Measurements from ENCODE around the gene PLA2G3. TPM values are rescaled to one million over a fixed set of nuclear protein-coding genes. Genes with fewer than 3 reads are reported as not detected.

PLA2G3 gene
- total and polyA plus RNA-seq, 12 donors = 0.09 TPM; not detected in 11

GRCh38 chr22:31184015-31184414 lies 43.7 kb upstream of the PLA2G3 start:
- no peak for DNase-seq
- Histone ChIP-seq H3K36me3 (replicated peaks in 1 of 2) (peaks cover 0 to 15% of the 10 kb centered on the region in 2 donors), H3K27ac (no peak overlapping the region), H3K9me3 (replicated peaks in 1 of 3) (no peaks in the 10 kb centered on the region), H3K27me3 (no peaks in the 10 kb centered on the region), H3K4me1 (replicated peaks in 1 of 2) (peaks cover 0 to 14% of the 10 kb centered on the region in 2 donors), H3K4me3 (no peak overlapping the region)
- TF ChIP-seq POLR2A (IDR thresholded peaks at IDR 0.05) = no peak
- TF ChIP-seq, protein P1, sequence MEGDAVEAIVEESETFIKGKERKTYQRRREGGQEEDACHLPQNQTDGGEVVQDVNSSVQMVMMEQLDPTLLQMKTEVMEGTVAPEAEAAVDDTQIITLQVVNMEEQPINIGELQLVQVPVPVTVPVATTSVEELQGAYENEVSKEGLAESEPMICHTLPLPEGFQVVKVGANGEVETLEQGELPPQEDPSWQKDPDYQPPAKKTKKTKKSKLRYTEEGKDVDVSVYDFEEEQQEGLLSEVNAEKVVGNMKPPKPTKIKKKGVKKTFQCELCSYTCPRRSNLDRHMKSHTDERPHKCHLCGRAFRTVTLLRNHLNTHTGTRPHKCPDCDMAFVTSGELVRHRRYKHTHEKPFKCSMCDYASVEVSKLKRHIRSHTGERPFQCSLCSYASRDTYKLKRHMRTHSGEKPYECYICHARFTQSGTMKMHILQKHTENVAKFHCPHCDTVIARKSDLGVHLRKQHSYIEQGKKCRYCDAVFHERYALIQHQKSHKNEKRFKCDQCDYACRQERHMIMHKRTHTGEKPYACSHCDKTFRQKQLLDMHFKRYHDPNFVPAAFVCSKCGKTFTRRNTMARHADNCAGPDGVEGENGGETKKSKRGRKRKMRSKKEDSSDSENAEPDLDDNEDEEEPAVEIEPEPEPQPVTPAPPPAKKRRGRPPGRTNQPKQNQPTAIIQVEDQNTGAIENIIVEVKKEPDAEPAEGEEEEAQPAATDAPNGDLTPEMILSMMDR (IDR thresholded peaks at IDR 0.05) = no peak
- 90 to 100% (median 94%) methylated on average over 2 to 30 of the region's 30 CpGs for WGBS, 4 donors
- intact Hi-C loops (cut with DNase I) = no loop called here

DNA sequence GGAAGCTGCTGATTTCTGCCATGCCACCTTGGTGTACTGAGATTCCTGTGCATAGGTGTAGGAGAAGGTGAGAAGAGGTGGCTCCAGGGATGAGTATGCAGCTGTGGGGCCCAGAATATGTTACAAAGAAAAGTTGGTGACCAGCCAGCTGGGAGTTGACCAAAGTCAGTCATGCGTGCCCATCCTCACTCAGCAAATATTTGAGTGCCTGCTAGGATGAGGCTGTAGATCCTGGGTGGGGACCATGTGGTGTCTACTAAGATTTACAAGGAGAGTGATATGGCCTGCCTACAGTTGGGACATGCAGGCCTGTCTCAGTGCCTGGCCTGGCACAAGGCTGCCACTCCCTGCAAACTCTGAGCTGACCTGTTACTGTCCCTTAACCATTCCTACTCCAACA lies 39.0 kb upstream of the PLA2G3 start:
- WGBS, 4 donors = 56 to 67% (median 60%) methylated on average over 1 of the region's 1 CpG
- Histone ChIP-seq H3K9me3 (replicated peaks in 1 of 3) (no peaks in the 10 kb centered on the region), H3K27ac (no peak overlapping the region), H3K4me1 (replicated peaks in 1 of 2) (peaks cover 0 to 8% of the 10 kb centered on the region in 2 donors), H3K4me3 (no peak overlapping the region), H3K27me3 (no peaks in the 10 kb centered on the region), H3K36me3 (replicated peaks in 1 of 2) (peaks cover 0 to 6% of the 10 kb centered on the region in 2 donors)
- intact Hi-C loops (cut with DNase I) = no loop called here
- no peak for TF ChIP-seq POLR2A (IDR thresholded peaks at IDR 0.05)
- TF ChIP-seq, protein P1 (IDR thresholded peaks at IDR 0.05) = no peak
- peak in 1 of 7 donors; percentile 32 for DNase-seq

DNA sequence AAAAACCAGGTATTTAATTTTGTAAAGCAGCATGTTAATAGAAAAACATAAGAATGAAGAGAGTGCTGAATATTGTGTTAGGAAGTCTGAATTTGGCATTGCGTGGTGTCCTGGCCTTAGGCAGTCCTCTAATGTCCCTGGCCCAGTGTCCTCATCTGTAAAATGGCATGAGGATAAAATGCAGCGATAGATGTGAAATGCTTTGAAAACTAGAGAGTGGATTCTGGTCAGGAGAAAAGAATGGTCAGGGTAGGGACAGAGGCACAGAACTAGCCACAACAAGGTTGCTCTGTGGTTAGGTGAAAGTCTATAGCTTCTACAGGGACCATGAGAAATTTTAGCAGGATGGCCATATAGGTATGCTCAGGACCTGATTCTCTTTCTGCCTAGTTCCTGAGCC lies 38.6 kb upstream of the PLA2G3 start:
- H3K4me1 ChIP-seq (replicated peaks in 1 of 2) = peaks cover 0 to 12% of the 10 kb centered on the region in 2 donors
- intact Hi-C loops (cut with DNase I) = no loop called here
- WGBS, 4 donors = 90 to 97% (median 96%) methylated on average over 2 of the region's 2 CpGs

DNA sequence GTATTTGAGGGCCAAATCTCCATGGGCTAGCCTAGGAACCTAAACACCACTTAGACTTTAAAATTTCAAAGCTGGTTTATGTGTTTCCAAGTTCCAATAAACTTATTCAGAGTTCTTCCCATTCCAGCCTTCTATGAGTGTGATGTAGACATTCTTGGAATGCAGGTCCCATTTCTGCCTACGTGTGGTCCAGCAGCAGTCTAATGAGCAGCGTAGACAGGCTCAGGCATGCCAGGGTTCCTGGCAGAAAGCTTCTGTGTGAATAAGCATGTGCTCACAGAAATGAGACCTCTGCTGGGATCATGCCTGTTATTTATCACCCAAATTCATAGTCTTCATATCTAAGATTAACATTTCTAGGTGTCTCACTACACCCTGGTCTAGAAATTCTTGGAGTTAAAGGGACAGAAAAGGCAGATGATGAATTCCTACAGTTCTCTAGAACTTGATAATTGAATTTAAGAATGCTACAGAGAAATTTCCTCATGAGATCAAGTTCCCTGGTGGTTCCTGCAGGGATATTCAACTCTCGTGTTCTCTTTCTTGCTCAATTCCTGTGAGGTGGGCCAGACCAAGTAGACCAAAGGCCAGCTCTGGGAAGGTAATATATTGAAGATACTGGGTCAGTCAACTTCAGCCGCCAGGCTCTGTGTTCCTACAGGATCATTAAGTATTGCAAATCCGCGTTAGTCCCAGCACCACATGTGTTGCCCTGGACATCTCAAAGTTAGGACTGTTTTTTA lies 37.3 kb upstream of the PLA2G3 start:
- intact Hi-C loops (cut with DNase I) = no loop called here
- Histone ChIP-seq H3K4me1 (replicated peaks in 1 of 2) (peaks cover 6 to 24% of the 10 kb centered on the region in 2 donors), H3K4me3 (no peak overlapping the region), H3K27me3 (no peaks in the 10 kb centered on the region), H3K27ac (no peak overlapping the region), H3K36me3 (replicated peaks in 1 of 2) (peaks cover 0 to 3% of the 10 kb centered on the region in 2 donors), H3K9me3 (replicated peaks in 1 of 3) (no peaks in the 10 kb centered on the region)
- DNase-seq = no peak
- WGBS, 4 donors = 86 to 92% (median 92%) methylated on average over 6 of the region's 6 CpGs
- TF ChIP-seq POLR2A (IDR thresholded peaks at IDR 0.05) = no peak
- TF ChIP-seq, protein P1 (IDR thresholded peaks at IDR 0.05) = no peak

More for the DNA sequence above, 38.6 kb upstream of the PLA2G3 start:
- no peak for TF ChIP-seq POLR2A (IDR thresholded peaks at IDR 0.05)
- TF ChIP-seq, protein P1 (IDR thresholded peaks at IDR 0.05) = no peak
- H3K4me3 ChIP-seq = no peak overlapping the region
- no peaks in the 10 kb centered on the region for H3K9me3 ChIP-seq (replicated peaks in 1 of 3)
- peaks cover 0 to 6% of the 10 kb centered on the region in 2 donors for H3K36me3 ChIP-seq (replicated peaks in 1 of 2)
- H3K27ac ChIP-seq = no peak overlapping the region
- H3K27me3 ChIP-seq = no peaks in the 10 kb centered on the region
- no peak for DNase-seq

Measured in adrenal gland (tissue), 12 donors.